Choroid plexus epithelial cell (primary cell): ENCODE results near the gene WASF2.
"Not testable (repeated sequence)": the region's sequence is repeated elsewhere in the genome, so short reads cannot be mapped to it uniquely, and the experiment has no call there.

Source experiments
- DNase-seq: peaks from one replicate; pipeline ENCODE4 v3.0.0-alpha.2; 2010; ENCODE audit warnings: low read depth
- H3K4me3 ChIP-seq: 2 replicates; pipeline ENCODE4 v1.5.1; 2011; ENCODE audit warnings: low read depth, mild to moderate bottlenecking, control low read depth, low read length, moderate library complexity
- TF ChIP-seq, protein P1 (sequence below): conservative IDR thresholded peaks from 2 replicates; pipeline ENCODE4 v1.5.1; 2011; ENCODE audit warnings: low read depth, mild to moderate bottlenecking, control low read depth, inconsistent platforms, low read length, moderate library complexity

Gene WASF2

GRCh38 chr1:27413004-27413403 lies 77.0 kb downstream of the WASF2 start:
- no peak overlapping the region for H3K4me3 ChIP-seq
- TF ChIP-seq, protein P1, sequence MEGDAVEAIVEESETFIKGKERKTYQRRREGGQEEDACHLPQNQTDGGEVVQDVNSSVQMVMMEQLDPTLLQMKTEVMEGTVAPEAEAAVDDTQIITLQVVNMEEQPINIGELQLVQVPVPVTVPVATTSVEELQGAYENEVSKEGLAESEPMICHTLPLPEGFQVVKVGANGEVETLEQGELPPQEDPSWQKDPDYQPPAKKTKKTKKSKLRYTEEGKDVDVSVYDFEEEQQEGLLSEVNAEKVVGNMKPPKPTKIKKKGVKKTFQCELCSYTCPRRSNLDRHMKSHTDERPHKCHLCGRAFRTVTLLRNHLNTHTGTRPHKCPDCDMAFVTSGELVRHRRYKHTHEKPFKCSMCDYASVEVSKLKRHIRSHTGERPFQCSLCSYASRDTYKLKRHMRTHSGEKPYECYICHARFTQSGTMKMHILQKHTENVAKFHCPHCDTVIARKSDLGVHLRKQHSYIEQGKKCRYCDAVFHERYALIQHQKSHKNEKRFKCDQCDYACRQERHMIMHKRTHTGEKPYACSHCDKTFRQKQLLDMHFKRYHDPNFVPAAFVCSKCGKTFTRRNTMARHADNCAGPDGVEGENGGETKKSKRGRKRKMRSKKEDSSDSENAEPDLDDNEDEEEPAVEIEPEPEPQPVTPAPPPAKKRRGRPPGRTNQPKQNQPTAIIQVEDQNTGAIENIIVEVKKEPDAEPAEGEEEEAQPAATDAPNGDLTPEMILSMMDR, result no peak
- DNase-seq, result no peak

- H3K4me3 ChIP-seq, result no peak overlapping the region
- DNase-seq, result no peak
- TF ChIP-seq, protein P1, result no peak
Measured at GRCh38 chr1:27412502-27412901, 77.5 kb downstream of the WASF2 start.

GRCh38 chr1:27410709-27411108 lies 79.3 kb downstream of the WASF2 start:
- no peak overlapping the region for H3K4me3 ChIP-seq
- DNase-seq, result no peak
- TF ChIP-seq, protein P1, result no peak

- no peak for DNase-seq
- H3K4me3 ChIP-seq, result no peak overlapping the region
- TF ChIP-seq, protein P1, result no peak
Measured at GRCh38 chr1:27409669-27410068, 80.3 kb downstream of the WASF2 start.

GRCh38 chr1:27408151-27408550 lies 81.8 kb downstream of the WASF2 start:
- H3K4me3 ChIP-seq, result no peak overlapping the region
- TF ChIP-seq, protein P1, result no peak
- no peak for DNase-seq

- H3K4me3 ChIP-seq, result not testable (repeated sequence)
Measured at GRCh38 chr1:27406791-27407190, 83.2 kb downstream of the WASF2 start.

GRCh38 chr1:27406362-27406680 lies 83.6 kb downstream of the WASF2 start:
- TF ChIP-seq, protein P1, result no peak
- no peak overlapping the region for H3K4me3 ChIP-seq
- no peak for DNase-seq

More at GRCh38 chr1:27406791-27407190, 83.2 kb downstream of the WASF2 start:
- not testable (repeated sequence) for DNase-seq

GRCh38 chr1:27405598-27406361 lies 84.2 kb downstream of the WASF2 start:
- H3K4me3 ChIP-seq, DNase-seq: not testable (repeated sequence)
